GM12873 (cell line): Measurements from ENCODE around the gene CHAD.
A peak's percentile ranks its signal among the peaks of the same experiment; 100 is the strongest.

Experiments used
- TF ChIP-seq, protein P1 (sequence below): IDR thresholded peaks from 2 replicates; pipeline ENCODE4 v1.5.1; 2012; ENCODE audit warnings: low read depth, mild to moderate bottlenecking, moderate library complexity, low read length, control low read depth; ENCODE audit not compliant: insufficient read depth; ENCODE audit errors: missing control alignments

The CHAD gene

DNA sequence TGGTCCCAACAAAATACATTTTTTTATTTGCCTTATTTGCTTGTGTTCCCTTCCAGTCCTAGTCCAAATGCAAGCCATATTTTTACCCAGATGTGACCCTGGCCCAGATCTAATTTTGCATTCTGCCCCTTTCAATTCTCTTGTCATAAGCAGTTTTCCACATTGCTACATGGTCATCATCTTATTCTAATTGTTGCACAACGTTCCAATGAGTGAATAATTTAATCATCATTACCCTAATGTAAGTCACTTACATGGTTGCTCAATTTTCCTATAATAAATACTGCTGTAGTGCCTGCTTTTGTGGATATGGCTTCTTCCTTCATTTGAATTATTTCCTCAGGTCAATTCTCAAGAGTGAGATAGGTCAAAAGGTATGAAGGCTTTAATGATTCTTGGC, 22.8 kb upstream of the CHAD start:
- TF ChIP-seq, protein P1, sequence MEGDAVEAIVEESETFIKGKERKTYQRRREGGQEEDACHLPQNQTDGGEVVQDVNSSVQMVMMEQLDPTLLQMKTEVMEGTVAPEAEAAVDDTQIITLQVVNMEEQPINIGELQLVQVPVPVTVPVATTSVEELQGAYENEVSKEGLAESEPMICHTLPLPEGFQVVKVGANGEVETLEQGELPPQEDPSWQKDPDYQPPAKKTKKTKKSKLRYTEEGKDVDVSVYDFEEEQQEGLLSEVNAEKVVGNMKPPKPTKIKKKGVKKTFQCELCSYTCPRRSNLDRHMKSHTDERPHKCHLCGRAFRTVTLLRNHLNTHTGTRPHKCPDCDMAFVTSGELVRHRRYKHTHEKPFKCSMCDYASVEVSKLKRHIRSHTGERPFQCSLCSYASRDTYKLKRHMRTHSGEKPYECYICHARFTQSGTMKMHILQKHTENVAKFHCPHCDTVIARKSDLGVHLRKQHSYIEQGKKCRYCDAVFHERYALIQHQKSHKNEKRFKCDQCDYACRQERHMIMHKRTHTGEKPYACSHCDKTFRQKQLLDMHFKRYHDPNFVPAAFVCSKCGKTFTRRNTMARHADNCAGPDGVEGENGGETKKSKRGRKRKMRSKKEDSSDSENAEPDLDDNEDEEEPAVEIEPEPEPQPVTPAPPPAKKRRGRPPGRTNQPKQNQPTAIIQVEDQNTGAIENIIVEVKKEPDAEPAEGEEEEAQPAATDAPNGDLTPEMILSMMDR, result no peak

DNA sequence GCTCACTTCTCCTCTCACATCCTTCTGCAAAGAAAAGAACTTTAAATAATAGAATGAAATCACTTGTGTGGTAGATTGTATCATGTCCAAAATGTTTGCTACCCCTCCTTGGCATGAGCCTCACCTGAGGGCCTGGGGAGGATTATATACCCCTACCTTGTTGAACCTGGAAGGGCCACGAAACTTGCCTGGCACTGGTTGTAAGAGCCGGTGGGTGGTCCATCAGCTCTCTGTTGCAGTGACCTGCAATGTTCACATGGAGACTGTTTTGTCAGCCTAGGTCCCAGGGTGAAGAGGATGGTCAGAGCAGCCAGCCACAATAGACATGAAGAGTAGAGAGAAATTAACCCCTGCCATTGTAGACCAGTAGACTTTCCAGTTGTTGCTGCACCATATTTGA, 20.2 kb upstream of the CHAD start:
- TF ChIP-seq, protein P1, result no peak

DNA sequence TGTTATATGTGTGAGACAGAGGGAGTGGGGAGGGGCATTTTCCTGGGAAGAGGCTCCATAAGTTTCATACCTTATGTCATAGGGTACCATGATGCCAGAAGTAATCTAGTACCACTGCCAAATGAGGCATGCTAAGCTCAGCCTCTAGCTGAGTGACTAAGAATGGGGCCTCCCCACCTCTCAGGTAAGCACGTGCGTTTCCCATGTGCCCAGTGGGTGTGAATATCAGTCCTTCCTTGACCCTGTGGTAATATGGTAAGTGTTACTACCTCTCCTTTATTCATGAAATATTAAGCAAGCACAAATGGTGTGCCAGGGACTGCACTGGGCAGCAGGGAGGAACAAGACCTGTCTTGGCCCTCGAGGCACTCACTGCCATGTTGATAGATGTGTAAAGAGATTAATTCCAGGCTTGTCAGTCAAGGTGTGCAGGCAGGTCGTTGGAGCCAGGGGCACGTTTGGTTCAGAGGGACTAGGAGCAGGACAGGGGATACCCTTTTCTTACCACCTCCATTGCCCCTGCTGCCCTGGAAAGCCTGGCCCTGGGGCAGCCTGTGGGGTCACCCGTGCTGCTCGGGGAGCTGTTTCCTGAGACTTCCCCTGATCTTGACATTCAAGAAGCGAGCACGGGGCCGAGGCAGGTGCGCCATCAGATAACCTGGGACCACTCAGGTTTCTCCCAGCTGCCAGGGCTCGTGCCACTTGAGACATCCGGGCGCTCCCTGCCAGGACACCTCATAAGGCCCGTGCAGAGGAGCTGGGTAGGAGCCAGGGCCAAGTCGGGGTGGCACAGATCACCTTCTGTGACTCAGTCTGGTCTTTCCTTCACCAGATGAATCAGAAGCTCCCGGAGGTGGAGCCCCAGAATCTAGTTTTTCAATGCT, 18.8 kb upstream of the CHAD start:
- TF ChIP-seq, protein P1, result no peak

DNA sequence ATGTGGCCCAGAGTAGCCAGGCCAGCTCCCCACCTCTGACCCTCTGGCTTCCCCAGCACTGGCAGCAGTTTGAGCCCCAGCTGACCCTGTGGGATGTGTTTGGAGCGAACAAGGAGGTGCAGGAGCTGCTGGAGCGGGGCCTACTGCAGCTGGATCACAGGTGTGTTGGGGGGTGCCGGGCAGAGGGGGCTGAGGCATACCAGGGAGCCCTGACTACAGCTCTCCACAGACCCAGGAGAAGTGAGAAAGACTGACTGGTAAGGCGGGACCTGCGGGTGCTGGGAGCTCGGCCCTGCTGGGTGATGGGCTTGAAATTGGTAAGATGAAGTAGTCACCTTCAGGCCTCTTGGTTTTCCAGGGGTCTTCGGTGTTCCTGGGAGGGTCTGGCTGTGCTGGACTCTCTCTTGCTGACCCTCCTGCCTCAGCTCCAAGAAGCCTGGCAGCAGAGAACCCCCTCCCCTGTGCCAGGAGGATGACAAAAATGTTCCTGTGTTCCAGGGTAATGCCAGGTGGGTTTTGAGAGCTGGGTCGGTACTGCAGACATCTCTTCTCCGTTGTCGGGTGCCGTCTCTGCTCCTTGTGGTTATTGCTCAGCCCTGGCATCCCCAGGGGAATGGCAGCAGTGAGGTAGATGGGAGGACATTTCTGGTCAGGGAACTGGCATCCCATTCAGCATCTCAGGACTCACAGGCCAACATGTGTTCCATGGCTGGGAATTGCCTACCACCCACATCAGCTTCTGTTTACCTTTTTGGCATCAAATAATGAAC, 15.9 kb upstream of the CHAD start:
- TF ChIP-seq, protein P1, result no peak

DNA sequence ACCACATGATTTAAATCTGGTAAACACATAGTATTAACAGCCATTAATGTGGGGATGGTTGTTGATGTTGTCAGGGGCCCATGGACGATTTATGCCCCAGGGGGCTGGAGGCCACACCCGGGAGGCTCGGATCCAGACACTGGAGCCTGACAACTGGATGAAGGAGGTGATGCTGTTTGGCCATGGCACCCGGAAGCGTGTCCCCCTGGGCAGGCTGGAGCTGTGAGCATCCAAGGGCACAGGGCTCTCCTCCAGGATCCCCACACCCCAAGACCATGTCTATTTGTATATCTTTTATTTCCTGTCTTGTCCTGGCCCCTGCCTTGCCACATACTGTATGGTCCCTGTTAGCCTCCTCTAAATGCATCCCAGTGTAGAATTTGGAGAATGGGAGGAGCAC, 14.6 kb upstream of the CHAD start:
- TF ChIP-seq, protein P1, result no peak

DNA sequence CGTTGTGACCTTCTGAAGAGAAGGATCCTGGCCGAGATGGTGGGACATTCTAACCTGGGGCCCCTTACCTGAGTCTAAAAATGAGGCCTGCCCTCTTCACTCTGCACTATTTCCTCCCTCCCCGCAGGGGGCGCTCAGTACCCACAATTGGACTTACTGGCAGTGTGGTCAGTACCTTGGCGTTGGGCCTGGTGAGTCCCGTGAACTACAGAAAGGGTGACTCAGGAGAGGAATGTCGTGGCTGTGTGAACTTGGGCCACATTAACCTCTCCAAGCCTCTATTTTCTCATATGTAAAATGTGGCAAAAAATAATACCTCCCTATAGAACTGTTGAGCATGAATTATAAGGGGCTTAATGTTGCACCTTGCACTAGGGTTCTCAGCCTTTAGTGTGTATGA, 13.8 kb upstream of the CHAD start:
- TF ChIP-seq, protein P1, result peak; percentile 92

DNA sequence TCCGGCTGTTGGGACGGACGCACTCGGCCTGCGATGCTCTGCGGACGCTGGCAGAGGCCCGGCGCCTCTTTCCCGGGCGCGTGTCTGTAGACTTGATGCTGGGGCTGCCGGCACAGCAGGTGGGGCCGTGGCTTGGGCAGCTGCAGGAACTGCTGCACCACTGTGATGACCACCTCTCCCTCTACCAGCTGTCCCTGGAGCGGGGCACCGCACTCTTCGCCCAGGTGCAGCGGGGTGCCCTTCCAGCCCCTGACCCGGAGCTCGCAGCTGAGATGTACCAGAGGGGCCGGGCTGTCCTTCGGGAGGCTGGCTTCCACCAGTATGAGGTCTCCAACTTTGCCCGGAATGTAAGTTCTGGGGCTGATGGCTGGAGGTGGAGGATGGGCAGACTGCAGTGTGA, 13.4 kb upstream of the CHAD start:
- TF ChIP-seq, protein P1, result no peak
